ENCODE measurements around the gene SLIT3.
"Not testable (repeated sequence)": the region's sequence is repeated elsewhere in the genome, so short reads cannot be mapped to it uniquely, and the experiment has no call there.

SLIT3 gene

DNA sequence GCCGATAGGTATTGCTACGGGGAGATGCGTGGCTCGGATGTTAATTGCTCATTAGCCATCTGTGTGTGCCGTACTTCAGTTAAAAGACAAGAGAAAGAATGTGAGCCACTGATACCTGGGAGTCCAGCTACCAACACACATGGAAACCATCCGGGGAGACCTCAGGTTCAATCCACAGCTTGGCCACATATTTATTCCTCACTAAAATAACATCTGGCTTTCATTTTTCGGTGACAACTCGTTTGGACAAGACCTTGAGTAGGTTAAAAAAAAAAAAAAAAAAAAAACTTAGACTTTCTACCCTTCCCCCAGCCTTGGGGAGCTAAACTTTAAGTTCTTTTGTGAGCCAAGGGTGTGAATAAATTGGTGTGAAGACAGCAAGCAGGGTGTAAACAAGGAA is 84.1 kb downstream of the SLIT3 start:
- no peak overlapping the region for H3K4me3 ChIP-seq (ENCODE audit: low read length)
- no peaks in the 10 kb centered on the region for H3K4me1 ChIP-seq (ENCODE audit: control insufficient read depth, insufficient read depth, low read length)
- no peaks in the 10 kb centered on the region for H3K27me3 ChIP-seq (ENCODE audit: control insufficient read depth, insufficient read depth, low read length)
- no peaks in the 10 kb centered on the region for H3K36me3 ChIP-seq (ENCODE audit: insufficient read depth, low read length)
- no peak overlapping the region for H3K4me2 ChIP-seq (ENCODE audit: low read length)
- H3K9me3 ChIP-seq (replicated peaks; ENCODE audit: low read length): no peaks in the 10 kb centered on the region
- no peak overlapping the region for H3K9ac ChIP-seq (ENCODE audit: low read depth, low read length)

DNA sequence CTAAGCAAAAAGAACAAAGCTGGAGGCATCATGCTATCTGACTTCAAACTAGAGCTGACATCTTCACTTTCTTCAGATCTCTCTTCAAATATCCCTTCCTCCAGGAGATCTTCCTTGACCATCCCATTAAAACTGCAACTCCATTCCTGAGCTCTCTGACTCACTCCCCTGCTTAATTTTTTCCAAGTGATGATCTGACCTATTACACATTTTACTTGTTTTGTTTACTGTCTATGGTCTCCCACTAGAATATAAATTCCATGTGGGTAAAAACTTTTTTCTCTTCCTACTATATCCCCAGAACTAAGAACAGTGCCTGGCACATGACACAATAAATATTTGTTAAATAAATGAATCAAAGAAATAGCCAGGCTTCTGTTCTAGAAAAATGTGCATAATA is 87.5 kb downstream of the SLIT3 start:
- Histone ChIP-seq H3K4me3 (ENCODE audit: low read length) (no peak overlapping the region), H3K4me1 (ENCODE audit: control insufficient read depth, insufficient read depth, low read length) (no peaks in the 10 kb centered on the region), H3K4me2 (ENCODE audit: low read length) (no peak overlapping the region), H3K9ac (ENCODE audit: low read depth, low read length) (no peak overlapping the region), H3K27me3 (ENCODE audit: control insufficient read depth, insufficient read depth, low read length) (no peaks in the 10 kb centered on the region), H3K9me3 (replicated peaks; ENCODE audit: low read length) (no peaks in the 10 kb centered on the region), H3K36me3 (ENCODE audit: insufficient read depth, low read length) (no peaks in the 10 kb centered on the region)

DNA sequence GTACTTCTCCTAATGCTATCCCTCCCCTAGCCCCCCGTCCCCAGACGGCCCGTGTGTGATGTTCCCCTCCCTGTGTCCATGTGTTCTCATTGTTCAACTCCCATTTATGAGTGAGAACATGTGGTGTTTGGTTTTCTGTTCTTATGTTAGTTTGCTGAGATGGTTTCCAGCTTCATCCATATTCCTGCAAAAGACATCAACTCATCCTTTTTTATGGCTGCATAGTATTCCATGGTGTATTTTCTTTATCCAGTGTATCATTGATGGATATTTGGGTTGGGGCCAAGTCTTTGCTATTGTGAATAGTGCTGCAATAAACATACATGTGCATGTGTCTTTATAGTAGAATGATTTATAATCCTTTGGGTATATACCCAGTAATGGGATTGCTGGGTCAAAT is 89.2 kb downstream of the SLIT3 start:
- not testable (repeated sequence) for H3K4me3 ChIP-seq (ENCODE audit: low read length); H3K27me3 ChIP-seq (ENCODE audit: control insufficient read depth, insufficient read depth, low read length); H3K36me3 ChIP-seq (ENCODE audit: insufficient read depth, low read length); H3K9ac ChIP-seq (ENCODE audit: low read depth, low read length); H3K4me2 ChIP-seq (ENCODE audit: low read length); H3K4me1 ChIP-seq (ENCODE audit: control insufficient read depth, insufficient read depth, low read length); H3K9me3 ChIP-seq (replicated peaks; ENCODE audit: low read length)

DNA sequence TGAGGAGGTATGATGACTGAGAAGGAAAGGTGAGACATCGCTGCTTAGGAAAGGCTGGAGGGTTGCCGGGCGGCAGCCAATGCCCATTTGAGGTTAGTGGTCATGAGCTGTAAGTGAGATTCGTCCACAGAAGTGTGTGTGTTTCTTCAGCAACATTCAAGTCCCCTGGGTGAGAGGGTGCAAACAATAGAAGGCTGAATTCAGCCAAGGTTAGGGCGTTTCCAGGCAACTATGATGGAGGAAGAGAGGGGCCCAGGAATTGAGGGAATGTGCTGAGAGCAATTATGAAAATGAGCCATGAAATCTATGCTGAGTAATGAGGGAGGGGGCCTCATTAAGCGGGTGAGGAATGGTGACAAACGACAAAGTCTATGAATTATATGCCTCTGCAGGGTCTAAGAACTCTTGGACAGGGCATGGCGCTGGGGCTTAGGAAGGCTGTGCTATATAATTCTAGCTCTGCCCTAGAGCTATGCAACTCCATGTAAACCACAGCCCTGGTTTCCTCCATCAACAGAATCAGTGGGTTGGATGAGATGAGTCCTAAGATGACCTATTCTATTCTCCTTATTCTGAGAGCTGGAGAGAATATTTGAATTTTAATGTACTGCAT is 96.0 kb downstream of the SLIT3 start:
- Histone ChIP-seq H3K36me3 (ENCODE audit: insufficient read depth, low read length) (no peaks in the 10 kb centered on the region), H3K9me3 (replicated peaks; ENCODE audit: low read length) (peaks cover 3% of the 10 kb centered on the region), H3K9ac (ENCODE audit: low read depth, low read length) (no peak overlapping the region), H3K4me2 (ENCODE audit: low read length) (no peak overlapping the region), H3K4me1 (ENCODE audit: control insufficient read depth, insufficient read depth, low read length) (no peaks in the 10 kb centered on the region), H3K4me3 (ENCODE audit: low read length) (no peak overlapping the region), H3K27me3 (ENCODE audit: control insufficient read depth, insufficient read depth, low read length) (no peaks in the 10 kb centered on the region)

DNA sequence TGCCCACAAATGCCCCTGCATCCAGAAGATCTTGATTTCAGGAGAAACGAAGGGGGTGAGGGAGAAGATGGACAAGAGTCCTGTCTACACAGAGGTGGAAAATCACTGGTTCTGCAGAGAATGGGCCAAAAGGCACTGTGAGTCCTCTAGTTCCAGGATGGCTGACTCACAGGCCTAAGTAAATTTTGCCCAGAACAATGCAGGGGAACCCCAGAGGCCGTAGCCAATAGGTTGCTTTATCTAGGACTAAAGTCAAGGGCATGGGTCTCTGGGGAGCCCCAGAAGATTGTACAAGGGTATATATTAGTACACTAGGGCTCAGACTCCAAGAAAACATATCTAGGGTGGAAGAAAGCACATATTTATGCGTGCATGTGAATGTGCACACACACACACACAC is 98.0 kb downstream of the SLIT3 start:
- Histone ChIP-seq H3K4me3 (ENCODE audit: low read length) (no peak overlapping the region), H3K36me3 (ENCODE audit: insufficient read depth, low read length) (no peaks in the 10 kb centered on the region), H3K4me1 (ENCODE audit: control insufficient read depth, insufficient read depth, low read length) (no peaks in the 10 kb centered on the region), H3K9ac (ENCODE audit: low read depth, low read length) (no peak overlapping the region), H3K27me3 (ENCODE audit: control insufficient read depth, insufficient read depth, low read length) (no peaks in the 10 kb centered on the region), H3K4me2 (ENCODE audit: low read length) (no peak overlapping the region), H3K9me3 (replicated peaks; ENCODE audit: low read length) (peaks cover 3% of the 10 kb centered on the region)

DNA sequence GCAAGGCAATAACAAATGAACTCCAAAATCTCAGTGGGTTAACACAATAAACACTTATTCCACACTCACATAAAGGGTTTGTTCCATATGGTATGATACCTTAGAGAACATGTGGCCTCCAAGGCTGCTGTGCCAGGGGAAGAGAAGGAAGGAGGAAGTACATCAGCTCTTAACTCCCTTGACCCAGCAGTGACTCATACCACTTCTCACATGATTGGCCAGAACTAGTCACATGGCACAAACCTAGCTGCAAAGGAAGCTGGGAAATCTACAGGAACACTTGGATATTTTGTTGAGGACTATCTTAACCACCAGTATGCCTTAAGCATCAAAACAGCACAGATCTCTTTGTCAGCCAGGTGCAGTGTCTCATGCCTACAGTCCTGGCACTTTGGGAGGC is 99.3 kb downstream of the SLIT3 start:
- H3K4me3 ChIP-seq (ENCODE audit: low read length): no peak overlapping the region
- peaks cover 3% of the 10 kb centered on the region for H3K9me3 ChIP-seq (replicated peaks; ENCODE audit: low read length)
- no peak overlapping the region for H3K4me2 ChIP-seq (ENCODE audit: low read length)
- no peak overlapping the region for H3K9ac ChIP-seq (ENCODE audit: low read depth, low read length)
- no peaks in the 10 kb centered on the region for H3K27me3 ChIP-seq (ENCODE audit: control insufficient read depth, insufficient read depth, low read length)
- H3K4me1 ChIP-seq (ENCODE audit: control insufficient read depth, insufficient read depth, low read length): no peaks in the 10 kb centered on the region
- H3K36me3 ChIP-seq (ENCODE audit: insufficient read depth, low read length): no peaks in the 10 kb centered on the region

DNA sequence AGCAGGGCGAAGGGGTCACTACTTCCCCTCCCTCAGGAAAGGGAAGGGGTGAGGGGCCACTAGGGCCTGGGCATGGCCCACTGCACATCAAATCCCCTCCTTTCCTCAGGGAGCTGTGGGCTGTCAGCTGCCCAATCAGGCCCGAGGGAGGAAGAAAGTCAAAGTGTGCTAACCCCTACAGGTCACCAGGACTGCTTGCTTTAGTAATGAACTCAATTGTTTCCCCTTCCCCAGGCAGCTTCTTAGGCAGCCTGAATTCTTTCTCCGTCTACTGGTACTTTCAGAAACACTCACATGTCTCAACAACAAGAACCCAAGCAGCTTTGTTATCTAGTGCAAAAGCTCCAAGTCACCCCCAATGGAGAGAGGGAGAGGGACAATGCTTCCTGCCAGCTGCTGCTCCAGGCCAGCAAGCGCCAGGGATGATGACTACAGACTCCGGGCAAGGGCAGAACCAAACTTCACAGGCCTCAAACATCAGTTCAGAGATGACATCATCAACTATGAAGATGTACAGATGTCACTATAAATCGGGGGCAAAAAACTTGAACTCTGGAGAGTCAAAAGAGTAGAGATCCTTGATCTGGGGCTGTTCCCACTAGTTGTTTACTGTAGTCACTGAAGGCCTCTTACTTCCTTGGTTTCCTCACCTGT is 100.7 kb downstream of the SLIT3 start:
- H3K36me3 ChIP-seq (ENCODE audit: insufficient read depth, low read length): no peaks in the 10 kb centered on the region
- H3K4me1 ChIP-seq (ENCODE audit: control insufficient read depth, insufficient read depth, low read length): peaks cover 6% of the 10 kb centered on the region
- no peak overlapping the region for H3K4me2 ChIP-seq (ENCODE audit: low read length)
- H3K9me3 ChIP-seq (replicated peaks; ENCODE audit: low read length): peaks cover 3% of the 10 kb centered on the region
- no peak overlapping the region for H3K4me3 ChIP-seq (ENCODE audit: low read length)
- no peak overlapping the region for H3K9ac ChIP-seq (ENCODE audit: low read depth, low read length)
- H3K27me3 ChIP-seq (ENCODE audit: control insufficient read depth, insufficient read depth, low read length): no peaks in the 10 kb centered on the region

DNA sequence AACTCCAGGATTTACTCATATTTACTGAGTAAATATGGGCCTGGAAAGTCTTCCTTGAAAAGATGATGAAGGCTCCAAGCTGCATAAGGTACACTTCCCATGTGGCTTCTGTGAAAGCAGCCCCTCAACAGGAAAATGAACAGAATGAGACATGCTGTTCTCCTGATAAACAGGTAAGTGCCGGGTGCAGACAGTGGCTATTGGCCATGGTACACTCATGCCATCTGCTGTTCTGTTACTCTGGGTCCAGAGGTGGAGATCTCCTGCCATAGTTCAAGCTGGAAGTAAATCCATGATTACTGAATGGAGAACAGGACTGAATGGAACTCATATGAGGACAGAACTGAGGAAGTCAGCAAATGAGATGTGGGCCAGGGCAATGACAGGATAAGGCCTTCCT is 103.6 kb downstream of the SLIT3 start:
- no peaks in the 10 kb centered on the region for H3K36me3 ChIP-seq (ENCODE audit: insufficient read depth, low read length)
- H3K4me3 ChIP-seq (ENCODE audit: low read length): no peak overlapping the region
- peaks cover 7% of the 10 kb centered on the region for H3K4me1 ChIP-seq (ENCODE audit: control insufficient read depth, insufficient read depth, low read length)
- peaks cover 3% of the 10 kb centered on the region for H3K9me3 ChIP-seq (replicated peaks; ENCODE audit: low read length)
- H3K4me2 ChIP-seq (ENCODE audit: low read length): no peak overlapping the region
- H3K27me3 ChIP-seq (ENCODE audit: control insufficient read depth, insufficient read depth, low read length): no peaks in the 10 kb centered on the region
- H3K9ac ChIP-seq (ENCODE audit: low read depth, low read length): no peak overlapping the region

DNA sequence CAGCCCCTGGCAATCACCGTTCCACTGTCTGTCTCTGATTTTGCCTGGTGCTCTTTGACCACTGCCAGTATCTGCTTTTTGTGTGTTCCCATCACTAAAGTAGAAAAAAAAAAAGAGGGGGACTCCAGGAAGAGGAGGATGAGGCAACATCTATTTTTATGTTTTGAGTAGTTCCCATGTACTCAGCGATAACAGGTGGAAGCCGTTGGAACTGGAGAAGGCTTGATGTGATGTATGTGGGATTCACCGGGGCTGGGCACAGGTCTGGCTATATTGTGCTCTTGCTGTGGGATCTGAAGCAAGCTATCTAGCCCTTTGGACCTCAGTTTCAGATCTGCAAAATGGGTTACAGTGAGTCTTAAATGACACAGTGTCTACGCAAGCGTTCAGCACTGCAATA is 104.9 kb downstream of the SLIT3 start:
- Histone ChIP-seq H3K4me1 (ENCODE audit: control insufficient read depth, insufficient read depth, low read length) (peaks cover 7% of the 10 kb centered on the region), H3K9me3 (replicated peaks; ENCODE audit: low read length) (no peaks in the 10 kb centered on the region), H3K36me3 (ENCODE audit: insufficient read depth, low read length) (no peaks in the 10 kb centered on the region), H3K9ac (ENCODE audit: low read depth, low read length) (no peak overlapping the region), H3K4me2 (ENCODE audit: low read length) (no peak overlapping the region), H3K4me3 (ENCODE audit: low read length) (no peak overlapping the region), H3K27me3 (ENCODE audit: control insufficient read depth, insufficient read depth, low read length) (no peaks in the 10 kb centered on the region)

DNA sequence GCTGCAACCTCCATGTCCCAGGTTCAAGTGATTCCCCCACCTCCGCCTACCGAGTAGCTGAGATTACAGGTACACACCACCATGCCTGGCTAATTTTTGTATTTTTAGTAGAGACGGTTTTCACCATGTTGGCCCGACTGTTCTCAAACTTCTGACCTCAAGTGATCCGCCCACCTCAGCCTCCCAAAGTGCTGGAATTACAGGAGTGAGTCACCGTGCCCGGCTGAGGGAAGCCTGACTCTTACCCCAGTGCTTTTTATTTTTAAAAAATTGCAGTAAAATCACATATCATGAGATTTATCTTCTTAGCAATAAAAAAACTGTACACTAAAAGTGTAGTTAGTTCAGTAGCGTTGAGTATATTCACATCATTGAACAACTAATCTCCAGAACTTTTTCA is 105.3 kb downstream of the SLIT3 start:
- no peak overlapping the region for H3K4me3 ChIP-seq (ENCODE audit: low read length)
- no peak overlapping the region for H3K4me2 ChIP-seq (ENCODE audit: low read length)
- no peaks in the 10 kb centered on the region for H3K27me3 ChIP-seq (ENCODE audit: control insufficient read depth, insufficient read depth, low read length)
- no peak overlapping the region for H3K9ac ChIP-seq (ENCODE audit: low read depth, low read length)
- H3K36me3 ChIP-seq (ENCODE audit: insufficient read depth, low read length): no peaks in the 10 kb centered on the region
- no peaks in the 10 kb centered on the region for H3K9me3 ChIP-seq (replicated peaks; ENCODE audit: low read length)
- peaks cover 7% of the 10 kb centered on the region for H3K4me1 ChIP-seq (ENCODE audit: control insufficient read depth, insufficient read depth, low read length)

DNA sequence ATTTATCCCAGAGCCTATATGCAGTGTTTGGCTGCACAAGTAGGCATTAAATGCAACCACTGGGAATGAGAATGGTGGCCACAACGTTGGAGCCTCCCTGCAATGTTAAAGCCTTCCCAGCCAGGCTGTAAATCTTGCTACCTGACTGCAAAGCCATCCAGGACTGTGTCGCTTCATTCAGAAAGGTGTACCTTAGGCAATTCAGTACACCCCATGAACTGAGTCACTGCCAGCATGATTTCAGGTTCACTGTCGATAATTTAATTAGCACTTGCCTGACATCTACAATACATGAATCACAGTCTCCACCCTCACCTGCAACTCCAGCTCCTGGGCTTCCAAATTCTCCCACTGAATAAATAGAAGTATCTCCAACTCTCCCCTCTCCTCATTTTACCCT is 108.4 kb downstream of the SLIT3 start:
- no peaks in the 10 kb centered on the region for H3K36me3 ChIP-seq (ENCODE audit: insufficient read depth, low read length)
- H3K4me2 ChIP-seq (ENCODE audit: low read length): no peak overlapping the region
- no peaks in the 10 kb centered on the region for H3K27me3 ChIP-seq (ENCODE audit: control insufficient read depth, insufficient read depth, low read length)
- H3K9me3 ChIP-seq (replicated peaks; ENCODE audit: low read length): no peaks in the 10 kb centered on the region
- no peak overlapping the region for H3K4me3 ChIP-seq (ENCODE audit: low read length)
- no peak overlapping the region for H3K9ac ChIP-seq (ENCODE audit: low read depth, low read length)
- peaks cover 7% of the 10 kb centered on the region for H3K4me1 ChIP-seq (ENCODE audit: control insufficient read depth, insufficient read depth, low read length)

DNA sequence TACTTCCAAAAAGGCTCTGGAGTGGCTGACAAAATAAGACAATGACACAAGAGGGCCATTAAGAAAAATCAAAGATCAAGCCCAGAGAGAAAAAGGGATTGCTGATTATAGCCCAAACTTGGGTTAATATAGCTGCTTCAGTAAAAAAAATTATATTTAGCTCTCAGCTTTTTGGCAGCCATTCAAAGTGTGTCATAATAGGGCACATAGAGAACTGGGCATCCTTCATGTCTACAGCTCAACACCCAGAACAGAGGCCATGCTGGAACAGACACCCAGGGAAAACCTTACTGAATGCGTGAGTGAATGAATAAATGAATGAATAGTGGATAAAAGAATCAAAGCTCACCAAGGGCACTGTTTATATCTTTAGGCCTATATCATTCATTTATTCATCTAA is 110.1 kb downstream of the SLIT3 start:
- H3K4me2 ChIP-seq (ENCODE audit: low read length): no peak overlapping the region
- no peaks in the 10 kb centered on the region for H3K9me3 ChIP-seq (replicated peaks; ENCODE audit: low read length)
- no peaks in the 10 kb centered on the region for H3K27me3 ChIP-seq (ENCODE audit: control insufficient read depth, insufficient read depth, low read length)
- no peak overlapping the region for H3K4me3 ChIP-seq (ENCODE audit: low read length)
- H3K4me1 ChIP-seq (ENCODE audit: control insufficient read depth, insufficient read depth, low read length): peaks cover 5% of the 10 kb centered on the region
- H3K9ac ChIP-seq (ENCODE audit: low read depth, low read length): no peak overlapping the region
- no peaks in the 10 kb centered on the region for H3K36me3 ChIP-seq (ENCODE audit: insufficient read depth, low read length)

All from skeletal muscle satellite cell (primary cell).